Measurements from ENCODE around the gene AGFG2.
"Not testable (repeated sequence)": the region's sequence is repeated elsewhere in the genome, so short reads cannot be mapped to it uniquely, and the experiment has no call there.

AGFG2 gene

GRCh38 chr7:100538654-100539435 lies at the start of gene AGFG2:
Gene AGFG2, plus strand, starts transcription at chr7:100539203. Its CDS starts 144 bp downstream, at chr7:100539347.
- peak; percentile 97 for DNase-seq

DNA sequence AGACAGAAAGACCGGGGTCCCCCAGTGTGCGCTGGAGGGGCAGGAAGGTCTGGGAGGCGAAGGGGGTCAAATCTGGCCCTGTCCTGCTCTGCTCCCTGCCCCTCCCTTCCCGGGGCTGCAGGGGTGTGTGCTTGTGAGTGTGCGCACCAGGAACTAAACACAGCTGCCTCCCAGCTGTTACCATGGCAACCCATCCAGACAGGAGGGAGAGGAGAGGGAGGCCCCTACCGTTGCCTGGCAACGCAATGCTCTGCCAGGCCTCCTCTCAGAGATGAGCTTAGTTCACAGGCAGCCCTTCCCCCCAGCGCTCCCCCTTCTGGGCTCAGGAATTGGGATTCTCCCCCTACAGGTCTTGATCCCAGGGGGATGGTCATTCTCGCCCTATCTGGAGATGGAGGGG lies 49.2 kb upstream of the AGFG2 start:
- peak; percentile 25 for DNase-seq

GRCh38 chr7:100490483-100491191 lies 48.4 kb upstream of the AGFG2 start:
- DNase-seq = no peak

DNA sequence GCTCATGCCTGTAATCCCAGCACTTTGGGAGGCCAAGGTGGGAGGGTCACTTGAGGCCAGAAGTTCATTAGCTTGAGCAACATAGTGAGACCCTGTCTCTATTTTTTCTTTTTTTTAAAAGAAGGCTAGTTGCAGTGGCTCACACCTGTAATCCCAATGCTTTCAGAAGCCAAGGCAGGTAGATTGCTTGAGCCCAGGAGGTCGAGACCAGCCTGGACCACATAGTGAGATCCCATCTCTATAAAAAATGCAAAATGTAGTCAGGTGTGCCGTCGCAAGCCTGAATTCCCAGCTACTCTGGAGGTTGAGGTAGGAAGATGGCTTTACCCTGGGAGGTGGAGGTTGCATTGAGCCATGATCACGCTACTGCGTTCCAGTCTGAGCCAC lies 47.8 kb upstream of the AGFG2 start:
- DNase-seq = no peak

DNA sequence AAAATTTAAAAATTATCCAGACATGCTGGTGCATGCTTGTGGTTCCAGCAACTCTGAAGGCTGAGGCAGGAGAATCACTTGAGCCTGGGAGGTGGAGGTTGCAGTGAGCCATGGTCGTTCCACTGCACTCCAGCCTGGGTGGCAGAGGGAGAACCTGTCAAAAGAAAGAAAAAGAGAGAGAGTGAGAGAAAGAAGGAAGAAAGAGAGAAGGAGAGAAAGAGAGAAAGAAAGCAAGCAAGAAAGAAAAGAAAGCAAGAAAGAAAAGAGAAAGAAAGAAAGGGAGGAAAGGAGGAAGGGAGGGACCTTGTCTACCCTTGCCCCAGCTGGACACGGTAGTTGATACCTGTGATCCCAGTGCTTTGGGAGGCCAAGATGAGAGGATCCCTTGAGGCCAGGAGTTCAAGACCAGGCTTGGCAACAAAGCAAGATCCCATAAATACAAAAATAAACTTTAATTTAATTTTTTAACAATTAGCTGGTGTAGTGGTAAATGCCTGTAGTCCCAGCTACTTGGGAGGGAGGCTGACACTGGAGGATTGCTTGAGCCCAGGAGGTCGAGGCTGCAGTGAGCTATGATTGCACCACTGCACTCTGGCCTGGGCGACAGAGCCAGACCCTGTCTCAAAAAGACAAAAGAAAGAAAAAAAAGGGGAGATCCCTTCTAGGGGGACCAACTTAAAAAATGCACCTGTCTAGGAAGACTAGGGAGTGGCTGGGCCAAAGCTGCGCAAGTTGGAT lies 46.1 kb upstream of the AGFG2 start:
- DNase-seq = no peak

DNA sequence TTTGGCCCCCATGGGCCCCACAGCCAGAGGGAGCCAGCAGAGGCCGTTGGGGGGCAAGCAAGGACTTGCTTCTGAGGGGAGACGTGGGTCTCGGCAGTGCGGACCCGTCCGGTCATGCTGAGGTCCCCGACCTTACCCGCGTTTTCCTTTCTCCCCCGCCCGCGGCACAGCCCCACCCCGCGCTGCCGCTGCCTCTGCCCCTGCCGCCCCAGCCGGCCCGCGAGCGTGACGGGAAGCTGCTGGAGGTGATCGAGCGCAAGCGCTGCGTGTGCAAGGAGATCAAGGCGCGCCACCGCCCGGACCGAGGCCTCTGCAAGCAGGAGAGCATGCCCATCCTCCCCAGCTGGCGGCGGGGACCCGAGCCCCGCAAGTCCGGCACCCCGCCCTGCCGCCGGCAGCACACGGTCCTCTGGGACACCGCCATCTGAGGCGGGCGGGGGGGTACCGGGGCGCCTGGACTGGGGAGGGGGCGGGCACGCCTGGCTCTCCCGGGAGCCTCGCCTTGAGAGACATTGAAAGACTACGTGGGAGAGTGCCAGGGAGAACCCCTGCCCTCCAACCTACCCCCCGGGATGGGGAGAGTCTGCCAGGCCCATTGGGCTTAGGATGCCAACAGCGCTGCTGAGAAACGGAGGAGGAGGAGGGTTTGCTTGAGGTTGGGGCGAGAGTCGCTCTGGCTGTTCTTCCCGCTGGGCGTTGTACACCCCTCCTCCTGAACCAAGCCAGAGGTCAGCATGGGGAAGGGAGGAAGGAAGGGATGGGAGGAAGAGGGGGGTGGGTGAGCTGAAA lies 45.3 kb upstream of the AGFG2 start:
- no peak for DNase-seq

DNA sequence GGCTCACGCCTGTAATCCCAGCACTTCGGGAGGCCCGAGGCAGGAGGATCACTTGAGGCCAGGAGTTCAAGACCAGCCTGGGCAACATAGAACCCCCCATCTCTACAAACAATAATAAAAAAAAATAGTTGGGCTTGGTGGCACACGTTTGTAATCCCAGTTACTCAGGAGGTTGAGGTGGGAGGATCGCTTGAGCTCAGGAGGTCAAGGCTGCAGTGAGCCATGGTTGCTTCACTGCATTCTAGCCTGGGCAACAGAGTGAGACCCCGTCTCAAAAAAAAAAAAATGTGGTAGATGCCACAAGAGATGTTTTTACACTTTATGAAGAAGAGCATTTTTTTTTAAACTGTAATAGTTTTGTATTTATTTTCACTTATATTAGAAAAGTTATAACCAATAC lies 42.5 kb upstream of the AGFG2 start:
- DNase-seq = no peak

DNA sequence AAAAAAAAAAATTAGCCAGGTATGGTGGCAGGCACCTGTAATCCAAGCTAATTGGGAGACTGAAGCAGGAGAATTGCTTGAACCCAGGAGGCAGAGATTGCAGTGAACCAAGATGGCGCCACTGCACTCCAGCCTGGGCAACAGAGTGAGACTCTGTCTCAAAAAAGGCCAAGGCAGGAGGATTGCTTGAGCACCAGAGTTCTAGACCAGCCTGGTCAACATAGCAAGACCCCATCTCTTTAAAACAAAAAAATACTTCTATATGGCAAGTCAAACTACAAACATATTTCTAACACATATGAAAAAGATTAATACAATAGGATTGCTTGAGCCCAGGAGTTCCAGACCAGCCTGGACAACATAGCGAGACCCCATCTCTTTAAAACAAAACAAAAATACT lies 38.3 kb upstream of the AGFG2 start:
- not testable (repeated sequence) for DNase-seq

DNA sequence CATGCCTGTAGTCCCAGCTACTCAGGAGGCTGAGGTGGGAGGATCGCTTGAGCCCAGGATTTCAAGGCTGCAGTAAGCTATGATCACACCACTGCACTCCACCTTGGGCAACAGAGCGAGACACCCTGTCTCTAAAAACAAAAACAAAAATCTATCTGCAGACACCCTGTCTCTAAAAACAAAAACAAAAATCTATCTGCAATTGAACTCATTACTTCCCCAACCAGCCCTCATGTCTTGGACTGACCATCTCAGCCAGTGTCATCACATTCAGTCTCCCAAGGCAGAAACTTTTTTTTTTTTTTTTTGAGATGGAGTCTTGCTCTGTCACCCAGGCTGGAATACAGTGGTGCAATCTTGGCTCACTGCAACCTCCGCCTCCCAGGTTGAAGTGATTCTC lies 35.0 kb upstream of the AGFG2 start:
- DNase-seq = not testable (repeated sequence)

GRCh38 chr7:100504887-100505611 lies 34.0 kb upstream of the AGFG2 start:
- DNase-seq = no peak

DNA sequence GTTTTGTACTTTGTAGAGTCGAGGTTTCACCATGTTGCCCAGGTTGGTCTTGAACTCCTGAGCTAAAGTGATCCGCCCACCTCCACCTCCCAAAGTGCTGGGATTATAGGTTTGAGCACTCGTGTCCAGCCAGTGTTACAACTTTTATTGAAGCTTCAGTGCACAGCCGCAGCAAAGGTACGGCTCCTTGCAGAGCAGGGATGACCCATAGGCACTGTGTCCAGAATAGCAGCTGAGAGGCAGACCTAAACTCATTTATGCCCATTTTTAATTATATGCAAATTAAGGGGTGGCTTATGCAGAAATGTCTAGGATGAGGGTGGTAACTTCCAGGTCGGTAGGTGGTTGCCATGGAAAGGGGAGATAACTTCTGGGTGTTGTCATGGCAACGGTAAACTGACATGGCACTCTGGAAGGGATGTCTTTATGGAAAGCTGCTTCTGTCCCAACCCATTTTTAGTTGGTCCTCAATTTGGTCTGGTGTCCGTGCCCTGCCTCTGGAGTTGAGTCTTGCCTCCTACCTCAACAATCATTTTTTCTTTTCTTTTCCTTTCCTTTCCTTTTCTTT lies 32.6 kb upstream of the AGFG2 start:
- no peak for DNase-seq

- no peak for DNase-seq
These were observed 29.8 kb upstream of the AGFG2 start for GRCh38 chr7:100509231-100509630.

- no peak for DNase-seq
These were observed 28.4 kb upstream of the AGFG2 start for GRCh38 chr7:100510437-100511239.

DNA sequence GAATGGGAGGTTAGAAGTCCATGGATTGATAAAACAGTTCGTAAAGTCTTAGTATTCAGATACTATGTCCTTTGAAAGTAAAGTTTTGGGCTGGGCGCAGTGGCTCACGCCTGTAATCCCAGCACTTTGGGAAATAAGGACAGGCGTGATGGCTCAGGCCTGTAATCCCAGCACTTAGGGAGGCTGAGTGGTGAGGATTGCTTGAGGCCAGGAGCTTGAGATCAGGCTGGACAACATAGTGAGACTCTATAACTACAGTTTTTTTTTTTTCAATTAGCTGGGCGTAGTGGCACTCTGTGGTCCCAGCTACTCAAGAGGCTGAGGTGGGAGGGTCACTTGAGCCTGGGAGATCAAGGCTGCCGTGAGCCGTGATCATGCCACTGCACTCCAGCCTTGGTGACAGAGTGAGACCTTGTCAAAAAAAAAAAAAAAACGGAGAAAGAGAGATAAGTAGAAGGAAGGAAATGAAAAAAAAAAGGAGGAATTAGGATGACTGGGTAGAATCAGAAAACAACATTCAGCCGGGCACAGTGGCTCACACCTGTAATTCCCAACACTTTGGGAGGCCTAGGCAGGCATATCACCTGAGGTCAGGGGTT lies 25.7 kb upstream of the AGFG2 start:
- no peak for DNase-seq

DNA sequence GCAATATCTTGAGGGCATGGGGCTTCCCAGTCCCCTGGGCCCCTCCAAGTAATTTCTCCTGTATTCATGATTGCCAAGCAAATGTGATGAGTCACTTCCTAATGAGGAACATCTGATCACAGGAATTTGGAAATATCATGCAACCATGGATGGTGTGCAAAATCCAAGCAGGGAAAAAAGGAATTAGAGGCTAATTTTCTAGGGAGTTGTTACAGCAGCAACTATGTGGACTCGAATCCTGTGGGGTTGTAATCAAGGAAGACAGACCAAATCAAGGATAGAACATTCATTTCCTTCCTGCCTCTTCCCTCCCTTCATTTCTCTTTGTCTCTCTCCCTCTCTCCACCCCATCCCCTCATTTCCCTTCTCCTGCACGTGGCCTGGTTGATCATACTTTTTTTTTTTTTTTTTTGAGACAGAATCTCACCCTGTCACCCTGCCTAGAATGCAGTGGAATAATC lies 23.9 kb upstream of the AGFG2 start:
- DNase-seq = peak; percentile 15

- peak; percentile 24 for DNase-seq
These were observed 22.7 kb upstream of the AGFG2 start for GRCh38 chr7:100516135-100516812.

- DNase-seq = no peak
These were observed 21.7 kb upstream of the AGFG2 start for GRCh38 chr7:100517305-100517704.

GRCh38 chr7:100519580-100519979 lies 19.4 kb upstream of the AGFG2 start:
- DNase-seq = no peak

GRCh38 chr7:100520138-100520537 lies 18.9 kb upstream of the AGFG2 start:
- DNase-seq = no peak

GRCh38 chr7:100521076-100521475 lies 17.9 kb upstream of the AGFG2 start:
- no peak for DNase-seq
